ENCODE results near the gene SLC39A11. TPM values are rescaled to one million over a fixed set of nuclear protein-coding genes. Genes with fewer than 3 reads are reported as not detected.

The SLC39A11 gene
- total and polyA plus RNA-seq, 8 donors, result 13.6 to 49.0 (median 17.5) TPM

DNA sequence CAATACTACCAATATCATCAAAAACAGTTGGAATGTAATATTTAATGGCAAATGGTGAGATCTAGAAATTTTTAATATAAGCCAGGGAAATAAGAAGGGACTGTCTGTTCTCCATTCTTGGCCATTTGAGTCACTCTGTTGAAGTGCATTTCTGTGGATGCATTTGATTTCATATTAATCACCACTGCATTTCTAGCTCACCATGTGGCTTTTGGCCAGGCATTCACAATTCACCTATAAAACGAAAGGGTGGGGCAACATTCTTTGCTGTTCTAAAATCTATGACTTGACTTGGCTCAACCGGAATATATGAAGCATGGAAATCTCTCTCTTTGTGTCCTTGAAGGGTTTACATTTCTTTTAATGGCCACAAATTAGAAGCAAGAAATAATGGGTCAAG, 483.0 kb downstream of the SLC39A11 start:
- intact Hi-C loops (cut with DNase I), result no loop called here
- H3K4me3 ChIP-seq, result no peak overlapping the region
- TF ChIP-seq CTCF (IDR thresholded peaks at IDR 0.05), result no peak
- peaks cover 0 to under 1% of the 10 kb centered on the region in 2 donors for H3K27me3 ChIP-seq
- H3K9me3 ChIP-seq, result peaks cover 0 to 6% of the 10 kb centered on the region in 2 donors
- H3K36me3 ChIP-seq, result no peaks in the 10 kb centered on the region
- no peaks in the 10 kb centered on the region for H3K4me1 ChIP-seq
- no peak for ATAC-seq
- no peak for DNase-seq
- H3K27ac ChIP-seq, result no peak overlapping the region

- ATAC-seq (no peak), DNase-seq (no peak)
- Histone ChIP-seq H3K9me3 (peaks cover 0 to 6% of the 10 kb centered on the region in 2 donors), H3K36me3 (no peaks in the 10 kb centered on the region), H3K4me3 (no peak overlapping the region), H3K27ac (no peak overlapping the region), H3K27me3 (no peaks in the 10 kb centered on the region), H3K4me1 (no peaks in the 10 kb centered on the region)
- no peak for TF ChIP-seq CTCF (IDR thresholded peaks at IDR 0.05)
- intact Hi-C loops (cut with DNase I), result no loop called here
Measured at GRCh38 chr17:72608436-72608835, 484.1 kb downstream of the SLC39A11 start.

- TF ChIP-seq CTCF (IDR thresholded peaks at IDR 0.05), result no peak
- Histone ChIP-seq H3K9me3 (peaks cover 0 to 6% of the 10 kb centered on the region in 2 donors), H3K4me3 (no peak overlapping the region), H3K27ac (no peak overlapping the region), H3K36me3 (no peaks in the 10 kb centered on the region), H3K4me1 (no peaks in the 10 kb centered on the region), H3K27me3 (no peaks in the 10 kb centered on the region)
- intact Hi-C loops (cut with DNase I), result no loop called here
- ATAC-seq (no peak), DNase-seq (no peak)
Measured at GRCh38 chr17:72606656-72607055, 485.8 kb downstream of the SLC39A11 start.

DNA sequence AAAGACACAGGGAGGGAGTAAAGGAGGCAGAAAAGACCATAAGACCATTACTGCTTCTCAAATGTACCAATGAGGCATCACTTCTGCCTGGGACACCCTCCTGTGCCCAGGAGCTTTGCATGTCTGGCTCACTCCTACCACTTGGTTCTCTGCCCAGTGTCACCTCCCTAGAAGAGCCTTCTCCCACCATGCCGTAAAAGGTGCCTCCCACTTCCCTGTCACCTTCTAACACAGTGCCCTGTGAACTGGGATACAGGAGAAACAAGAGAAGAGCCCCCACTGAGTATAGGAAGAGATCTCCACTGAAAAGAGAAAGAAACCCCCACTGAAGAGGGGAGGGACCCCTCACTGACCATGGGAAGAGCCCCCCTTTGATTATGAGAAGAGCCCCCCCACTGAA, 486.9 kb downstream of the SLC39A11 start:
- no peak for TF ChIP-seq CTCF (IDR thresholded peaks at IDR 0.05)
- intact Hi-C loops (cut with DNase I), result no loop called here
- H3K4me1 ChIP-seq, result no peaks in the 10 kb centered on the region

DNA sequence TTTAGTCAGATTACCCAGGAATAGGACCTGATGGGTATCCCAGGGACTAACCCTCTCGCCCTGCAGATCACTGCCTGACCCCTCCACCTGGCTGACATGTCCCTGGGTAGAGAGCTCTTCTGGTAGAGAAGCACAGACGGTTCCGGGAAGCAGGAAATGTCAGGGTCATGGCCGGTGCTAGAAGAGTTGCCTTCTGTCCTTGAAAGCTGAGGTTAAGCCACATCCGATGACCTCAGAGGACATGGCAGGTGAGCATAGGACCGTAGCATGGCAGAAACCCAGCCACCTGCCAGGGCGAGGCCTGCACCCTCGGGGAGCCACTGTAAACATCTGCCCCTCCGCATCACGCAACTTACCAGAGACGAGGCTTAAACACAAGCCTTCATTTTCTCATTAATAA, 488.0 kb downstream of the SLC39A11 start:
- no peak for TF ChIP-seq CTCF (IDR thresholded peaks at IDR 0.05)
- H3K27me3 ChIP-seq, result no peaks in the 10 kb centered on the region
- no peak overlapping the region for H3K27ac ChIP-seq
- H3K9me3 ChIP-seq, result peaks cover 0 to 6% of the 10 kb centered on the region in 2 donors
- intact Hi-C loops (cut with DNase I), result no loop called here
- H3K36me3 ChIP-seq, result no peaks in the 10 kb centered on the region
- ATAC-seq (no peak), DNase-seq (no peak)
- no peaks in the 10 kb centered on the region for H3K4me1 ChIP-seq
- no peak overlapping the region for H3K4me3 ChIP-seq

More for the DNA sequence above, 486.9 kb downstream of the SLC39A11 start:
- ATAC-seq, result no peak
- no peak for DNase-seq
- H3K9me3 ChIP-seq, result peaks cover 0 to 6% of the 10 kb centered on the region in 2 donors
- H3K4me3 ChIP-seq, result no peak overlapping the region
- no peaks in the 10 kb centered on the region for H3K27me3 ChIP-seq
- H3K27ac ChIP-seq, result no peak overlapping the region
- H3K36me3 ChIP-seq, result no peaks in the 10 kb centered on the region
